Heart left ventricle (tissue), 13 donors: ENCODE measurements around the gene ALPK3.

Experiments
- CTCF ChIP-seq, 12 donors: fragments of 200-600 bp; sonication (generic) in 4 of 12; IDR thresholded peaks; one replicate each; pipeline versions ENCODE4 v1.5.0 to v1.8.0; 2018 to 2022; ENCODE audit warnings: antibody characterized with exemption in 12 of 12, mild to moderate bottlenecking in 5 of 12
- POLR2A ChIP-seq, 2 donors: fragments of 450-650 bp; IDR thresholded peaks; one replicate each; pipeline ENCODE4 v1.6.1; 2017; ENCODE audit warnings: antibody characterized with exemption in 2 of 2, mild to moderate bottlenecking in 2 of 2, moderate library complexity in 2 of 2
- donor health status: ischemic (EF 13 %, LVEDD 7.1; RV severe dilation, severe dysfunction).
- donor health status: DM: no; HTN: yes; CAD: no.
- donor health status: DM: no; HTN: no; CAD: no.
- donor health status: ischemic (EF 25% LVEDD 6.9; RV normal size, moderate dysfunction).
- donor health status: ischemic (EF 25% LVEDD 5.7; RV mildly dilated, moderate dysfunction).
- donor health status: ischemic (EF 35%, LVEDD 5.7; RV mildly dilated, moderate dysfunction).
- donor health status: nonischemic (EF 11% LVEDD 7.7; RV severe dilation, severe dysfunction).
- donor health status: DM: yes; HTN: yes; CAD: no.
- donor health status: PGD.
- donor health status: ischemic (EF 29% LVEDD 5.4; RV normal size, mild dysfunction).
- donor health status: nonischemic (EF 23%, LVEDD 6.1; RV moderate dilation, normal function).

- TF ChIP-seq POLR2A (IDR thresholded peaks at IDR 0.05) (no peak), CTCF (IDR thresholded peaks at IDR 0.05) (no peak)
These were observed 48.0 kb downstream of the ALPK3 start for GRCh38 chr15:84865074-84865569.
